H1 (cell line): ENCODE data around the gene MT4. TPM values are rescaled to one million over a fixed set of nuclear protein-coding genes. Genes with fewer than 3 reads are reported as not detected.

Experiments used
- CTCF ChIA-PET: fragments of 300-600 bp; sonication (Branson Sonifier 250); formaldehyde crosslinking; loops from one replicate; lab custom pipeline; 2021; ENCODE audit not compliant: partially characterized antibody; lab: Charles Lee
- POLR2A ChIA-PET: fragments of 300-600 bp; sonication (Branson Sonifier 250); formaldehyde crosslinking; loops from one replicate; lab custom pipeline; 2021; ENCODE audit warnings: inconsistent platforms; ENCODE audit not compliant: partially characterized antibody; lab: Charles Lee
- DNase-seq, 2 experiments: peaks; one replicate each; pipeline versions ENCODE4 v3.0.0 to v3.0.0-alpha.2; 2010 to 2022; ENCODE audit warnings: low spot score in 2 of 2, low read depth in 1 of 2, mixed read lengths in 1 of 2
- FAIRE-seq: peaks from 2 replicates; lab custom pipeline; 2011; peaks lifted over from hg19 to GRCh38; lab: Jason Lieb, UNC
- H2AFZ ChIP-seq: 2 replicates; pipeline ENCODE4 v1.8.1; 2012; ENCODE audit warnings: low read length, inconsistent platforms
- H2AK5ac ChIP-seq: 2 replicates; pipeline ENCODE4 v1.6.1; 2013; ENCODE audit warnings: low read depth, low read length
- H2BK120ac ChIP-seq: replicated peaks from 2 replicates; pipeline ENCODE3; 2013; ENCODE audit warnings: low read depth, low read length, inconsistent platforms
- H2BK12ac ChIP-seq: 2 replicates; pipeline ENCODE4 v1.6.1; 2013; ENCODE audit warnings: low read depth, low read length
- H2BK15ac ChIP-seq: 2 replicates; pipeline ENCODE4 v1.6.1; 2013; ENCODE audit warnings: low read length
- H2BK20ac ChIP-seq: 2 replicates; pipeline ENCODE4 v1.6.1; 2013; ENCODE audit warnings: low read length
- H2BK5ac ChIP-seq: 2 replicates; pipeline ENCODE4 v1.6.1; 2013; ENCODE audit warnings: low read depth, low read length
- H3K14ac ChIP-seq: 2 replicates; pipeline ENCODE4 v1.6.1; 2013; ENCODE audit warnings: inconsistent platforms; ENCODE audit not compliant: insufficient read length
- H3K18ac ChIP-seq: 2 replicates; pipeline ENCODE4 v1.6.1; 2013; ENCODE audit warnings: low read length; ENCODE audit errors: extremely low read depth
- H3K23ac ChIP-seq: 2 replicates; pipeline ENCODE4 v1.6.1; 2013; ENCODE audit warnings: inconsistent platforms; ENCODE audit not compliant: insufficient read length
- H3K23me2 ChIP-seq: 2 replicates; pipeline ENCODE4 v1.6.1; 2013; ENCODE audit warnings: low read depth, low read length
- H3K27ac ChIP-seq: 2 replicates; pipeline ENCODE4 v1.6.1; 2011; ENCODE audit warnings: low read depth, low read length, inconsistent platforms
- H3K27me3 ChIP-seq, 4 experiments: replicated peaks in 1 of 4; 1 replicate in 1 of 4; 2 replicates in 3 of 4; pipeline versions ENCODE4 v1.6.1 to v1.8.1; 2011 to 2013; ENCODE audit warnings: low read length in 3 of 4, mild to moderate bottlenecking in 3 of 4, inconsistent platforms in 2 of 4, mixed read lengths in 2 of 4, moderate library complexity in 1 of 4; ENCODE audit not compliant: control insufficient read depth in 3 of 4, insufficient read depth in 3 of 4; ENCODE audit errors: extremely low read depth in 1 of 4
- H3K36me3 ChIP-seq, 4 experiments: 2 replicates each; pipeline versions ENCODE4 v1.6.1 to v1.8.1; 2011 to 2013; ENCODE audit warnings: mild to moderate bottlenecking in 4 of 4, low read length in 3 of 4, moderate library complexity in 2 of 4, control low read depth in 1 of 4, inconsistent platforms in 1 of 4; ENCODE audit not compliant: insufficient read depth in 4 of 4, control insufficient read depth in 2 of 4
- H3K4ac ChIP-seq: replicated peaks from 2 replicates; pipeline ENCODE3; 2013; ENCODE audit warnings: low read length, low read depth, mixed read lengths, inconsistent platforms; ENCODE audit not compliant: insufficient read length
- H3K4me1 ChIP-seq, 4 experiments: replicated peaks in 1 of 4; 1 replicate in 1 of 4; 2 replicates in 3 of 4; pipeline versions ENCODE4 v1.6.1 to v1.8.1; 2011 to 2013; ENCODE audit warnings: low read length in 3 of 4, inconsistent platforms in 2 of 4, mixed read lengths in 1 of 4; ENCODE audit not compliant: insufficient read depth in 4 of 4, control insufficient read depth in 3 of 4
- H3K4me2 ChIP-seq, 2 experiments: 2 replicates each; pipeline versions ENCODE4 v1.6.1 to v1.8.1; 2011 to 2013; ENCODE audit warnings: low read depth in 2 of 2, low read length in 2 of 2, control low read depth in 1 of 2, inconsistent platforms in 1 of 2, mild to moderate bottlenecking in 1 of 2; ENCODE audit not compliant: insufficient read depth in 1 of 2
- H3K4me3 ChIP-seq, 4 experiments: fragments of 200-600, 300-600 bp in 1 of 4; sonication (generic), shearing (Covaris generic), sonication (Bioruptor Twin) in 1 of 4; 2 replicates each; pipeline versions ENCODE4 v1.5.1 to v1.8.1; 2011 to 2016; ENCODE audit warnings: low read length in 4 of 4, low read depth in 3 of 4, control low read depth in 2 of 4, inconsistent platforms in 2 of 4, mild to moderate bottlenecking in 2 of 4, mixed read lengths in 1 of 4, moderate library complexity in 1 of 4; ENCODE audit not compliant: insufficient read depth in 2 of 4; ENCODE audit errors: extremely low read depth in 1 of 4
- H3K56ac ChIP-seq: replicated peaks from 2 replicates; pipeline ENCODE3; 2013; ENCODE audit warnings: low read depth, mild to moderate bottlenecking, mixed read lengths, low read length, inconsistent platforms; ENCODE audit not compliant: insufficient read length
- H3K79me1 ChIP-seq: 2 replicates; pipeline ENCODE4 v1.6.1; 2013; ENCODE audit warnings: low read depth, low read length, control low read depth
- H3K79me2 ChIP-seq, 2 experiments: 2 replicates each; pipeline versions ENCODE4 v1.6.1 to v1.8.1; 2012 to 2013; ENCODE audit warnings: low read length in 2 of 2, mild to moderate bottlenecking in 2 of 2, inconsistent platforms in 1 of 2; ENCODE audit not compliant: insufficient read depth in 2 of 2, control insufficient read depth in 1 of 2
- H3K9ac ChIP-seq, 4 experiments: replicated peaks in 1 of 4; 1 replicate in 1 of 4; 2 replicates in 3 of 4; pipeline versions ENCODE4 v1.6.1 to v1.8.1; 2011 to 2013; ENCODE audit warnings: low read depth in 3 of 4, low read length in 3 of 4, control low read depth in 2 of 4, mild to moderate bottlenecking in 2 of 4, moderate library complexity in 2 of 4, inconsistent platforms in 1 of 4; ENCODE audit errors: extremely low read depth in 1 of 4
- H3K9me3 ChIP-seq, 2 experiments: 2 replicates each; pipeline versions ENCODE4 v1.6.1 to v1.8.1; 2012 to 2013; ENCODE audit warnings: mild to moderate bottlenecking in 2 of 2, moderate library complexity in 2 of 2, control low read depth in 1 of 2, inconsistent platforms in 1 of 2, low read depth in 1 of 2, low read length in 1 of 2, mixed read lengths in 1 of 2; ENCODE audit not compliant: insufficient read depth in 2 of 2
- H4K20me1 ChIP-seq, 2 experiments: replicated peaks in 1 of 2; 2 replicates each; pipeline versions ENCODE3 to v1.8.1; 2011 to 2013; ENCODE audit warnings: inconsistent platforms in 2 of 2, low read length in 2 of 2, mild to moderate bottlenecking in 1 of 2; ENCODE audit not compliant: insufficient read depth in 2 of 2, control insufficient read depth in 1 of 2
- H4K5ac ChIP-seq: 2 replicates; pipeline ENCODE4 v1.6.1; 2013; ENCODE audit warnings: low read length, low read depth, mixed read lengths, inconsistent platforms; ENCODE audit not compliant: insufficient read length
- H4K8ac ChIP-seq: 2 replicates; pipeline ENCODE4 v1.8.0; 2013; ENCODE audit warnings: mild to moderate bottlenecking, moderate library complexity, low read length, inconsistent platforms; ENCODE audit not compliant: insufficient read depth; ENCODE audit errors: extremely low read depth
- H4K91ac ChIP-seq: replicated peaks from 2 replicates; pipeline ENCODE3; 2013; ENCODE audit warnings: low read length, mixed read lengths, inconsistent platforms; ENCODE audit not compliant: insufficient read length
- CEBPB ChIP-seq: IDR thresholded peaks from 2 replicates; pipeline ENCODE4 v1.6.1; 2012; ENCODE audit warnings: low read depth, low read length
- EP300 ChIP-seq, 2 experiments: IDR thresholded peaks; 1 replicate in 1 of 2; 2 replicates in 1 of 2; pipeline ENCODE4 v1.6.1; 2011 to 2012; ENCODE audit warnings: low read depth in 2 of 2, low read length in 2 of 2, mild to moderate bottlenecking in 2 of 2, borderline replicate concordance in 1 of 2, inconsistent platforms in 1 of 2, moderate library complexity in 1 of 2
- JUN ChIP-seq: IDR thresholded peaks from 2 replicates; pipeline ENCODE4 v1.6.1; 2011; ENCODE audit warnings: low read depth, mild to moderate bottlenecking, improper control_type of control experiment, low read length
- JUND ChIP-seq: IDR thresholded peaks from 2 replicates; pipeline ENCODE4 v1.6.1; 2011; ENCODE audit warnings: mild to moderate bottlenecking, improper control_type of control experiment, low read length
- PHF8 ChIP-seq: fragments of 200-600 bp; sonication (generic); conservative IDR thresholded peaks from 2 replicates; pipeline ENCODE4 v1.7.1; 2012; ENCODE audit warnings: low read depth, mild to moderate bottlenecking, inconsistent platforms, low read length, moderate library complexity
- POLR2AphosphoS5 ChIP-seq: IDR thresholded peaks from 2 replicates; pipeline ENCODE4 v1.6.1; 2011; ENCODE audit warnings: low read depth, low read length
- RAD21 ChIP-seq, 2 experiments: IDR thresholded peaks in 1 of 2; conservative IDR thresholded peaks in 1 of 2; 2 replicates each; pipeline ENCODE4 v1.6.1; 2011; ENCODE audit warnings: low read depth in 2 of 2, low read length in 2 of 2, improper control_type of control experiment in 1 of 2, inconsistent platforms in 1 of 2, mild to moderate bottlenecking in 1 of 2, moderate library complexity in 1 of 2
- RFX5 ChIP-seq: IDR thresholded peaks from 2 replicates; pipeline ENCODE4 v1.6.1; 2011; ENCODE audit warnings: low read depth, low read length, improper control_type of control experiment, borderline replicate concordance
- SAP30 ChIP-seq: fragments of 300-600 bp; sonication (generic); IDR thresholded peaks from 2 replicates; pipeline ENCODE4 v1.7.1; 2012; ENCODE audit warnings: low read length, moderate library complexity, mild to moderate bottlenecking, inconsistent platforms; ENCODE audit not compliant: insufficient read depth, insufficient replicate concordance
- SP4 ChIP-seq: IDR thresholded peaks from 2 replicates; pipeline ENCODE4 v1.6.1; 2012; ENCODE audit warnings: low read length, inconsistent platforms
- TAF1 ChIP-seq: IDR thresholded peaks from 2 replicates; pipeline ENCODE4 v1.6.1; 2011; ENCODE audit warnings: mild to moderate bottlenecking, low read depth, low read length
- TBP ChIP-seq: IDR thresholded peaks from 2 replicates; pipeline ENCODE4 v1.6.1; 2011; ENCODE audit warnings: low read depth, low read length, improper control_type of control experiment
- TCF12 ChIP-seq: IDR thresholded peaks from 2 replicates; pipeline ENCODE4 v1.6.1; 2011; ENCODE audit warnings: low read depth, mild to moderate bottlenecking, low read length
- WGBS, 2 experiments: shearing (Covaris generic) in 1 of 2; methylation state at CpG; one replicate each; pipeline versions ENCODE4 v1.1.6 to v1.1.7; 2013 to 2015; ENCODE audit warnings: low lambda C conversion rate in 2 of 2, mixed read lengths in 2 of 2, inconsistent platforms in 1 of 2, low coverage in 1 of 2, missing lambda C conversion rate in 1 of 2; ENCODE audit not compliant: insufficient replicate concordance in 2 of 2, insufficient coverage in 1 of 2, insufficient read length in 1 of 2; ENCODE audit errors: extremely low coverage in 1 of 2, missing lambda C conversion rate in 1 of 2; 5-methylcytosine and 5-hydroxymethylcytosine counted together
- polyA plus RNA-seq, 7 experiments: library from polyadenylated mRNA; depleted of rRNA in 3 of 7; stranded (reverse) in 5 of 7; unstranded in 2 of 7; fragments of >200 nt in 5 of 7; fragments of 200-250 nt in 2 of 7; gene quantifications; 1 replicate in 5 of 7; 2 replicates in 1 of 7; 4 replicates in 1 of 7; pipeline versions ENCODE4 v1.2.1 to v1.2.3, GENCODE V29; 2011 to 2013; ENCODE audit warnings: missing spikeins in 2 of 7, mixed read lengths in 2 of 7
- total RNA-seq: library from RNA; stranded (reverse); fragmentation: NEBNext Ultra II Directional; extraction: Animal tissue kit (Norgen Biotek cat#: 25700); gene quantifications from 2 replicates; pipeline ENCODE4 v1.2.1, GENCODE V29; 2021

MT4 gene
- total and polyA plus RNA-seq, 2 of the 8 experiments (the other 6 are each of a cell fraction or from before 2014, with no cell fraction given) = not detected

DNA sequence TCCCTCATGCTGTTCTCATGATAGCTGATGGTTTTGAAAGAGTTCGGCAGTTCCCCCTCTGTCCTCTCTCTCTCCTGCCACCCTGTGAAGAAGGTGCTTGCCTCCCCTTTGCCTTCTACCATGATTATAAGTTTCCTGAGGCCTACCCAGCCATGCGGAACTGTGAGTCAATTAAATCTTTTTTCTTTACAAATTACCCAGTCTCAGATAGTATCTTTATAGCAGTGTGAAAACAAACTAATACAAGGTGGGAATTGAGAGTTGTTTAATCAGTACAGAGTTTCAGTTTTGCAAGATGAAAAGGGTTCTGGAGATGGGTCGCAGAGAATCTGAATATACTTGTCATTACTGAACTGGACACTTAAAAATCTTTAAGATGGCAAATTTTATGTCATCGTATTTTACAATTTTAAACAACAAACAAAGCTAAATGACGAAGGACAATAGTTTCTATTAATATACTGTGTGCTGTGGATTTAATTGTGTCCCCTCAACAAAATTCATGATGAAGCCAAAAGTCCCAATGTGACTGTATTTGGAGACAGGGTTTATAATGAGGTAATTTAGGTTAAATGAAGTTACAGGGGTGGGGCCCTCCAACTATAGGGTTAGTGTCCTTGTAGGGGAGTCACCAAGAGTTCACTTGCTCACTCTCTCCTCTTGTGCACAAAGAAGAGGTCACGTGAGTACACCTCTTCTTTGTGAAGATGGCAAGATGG is 28.9 kb downstream of the MT4 start:
- Histone ChIP-seq H4K5ac (no peak overlapping the region), H3K27ac (no peak overlapping the region), H2BK5ac (no peak overlapping the region), H3K14ac (no peak overlapping the region), H3K4me2 (no peak overlapping the region), H3K23me2 (peaks cover 8% of the 10 kb centered on the region; the same call in 1 of the 2 replicates), H3K4me1 (peaks cover 0 to 13% (median 4%) of the 10 kb centered on the region in 4 experiments; a peak in 5 of 7 replicates), H4K8ac (no peak overlapping the region), H3K79me1 (no peaks in the 10 kb centered on the region), H2BK120ac (no peak overlapping the region), H3K4ac (no peak overlapping the region), H3K36me3 (no peaks in the 10 kb centered on the region), H2BK15ac (no peak overlapping the region), H3K79me2 (no peaks in the 10 kb centered on the region), H2BK20ac (no peak overlapping the region), H4K20me1 (peaks cover 2 to 4% of the 10 kb centered on the region in 2 experiments), H3K9ac (no peak overlapping the region), H3K4me3 (no peak overlapping the region), H2BK12ac (no peak overlapping the region), H3K9me3 (no peaks in the 10 kb centered on the region), H2AFZ (no peak overlapping the region), H3K23ac (no peak overlapping the region), H3K56ac (no peak overlapping the region), H3K27me3 (peaks cover 17 to 34% (median 30%) of the 10 kb centered on the region in 4 experiments), H4K91ac (no peak overlapping the region), H3K18ac (no peak overlapping the region), H2AK5ac (no peak overlapping the region)
- CTCF ChIA-PET = interaction anchor here (3.3 kb wide), 1 partner anchor 11 kb away, joined by 25 read pairs; no protein-coding TSS in a partner anchor
- POLR2A ChIA-PET = interaction anchor here (1.4 kb wide), 1 partner anchor 82 kb away, joined by 3 read pairs; no protein-coding TSS in a partner anchor
- no peak for FAIRE-seq
- WGBS, 2 experiments = 79% methylated on average over 6 of the region's 6 CpGs; no CpG with 5 or more reads in 1 of the 2 experiments
- no peak for DNase-seq
- TF ChIP-seq PHF8 (no peak), SAP30 (no peak), POLR2AphosphoS5 (no peak), TBP (no peak), RFX5 (no peak), SP4 (no peak), RAD21 (IDR thresholded peaks at IDR 0.05 in 1 of 2, conservative IDR thresholded peaks at IDR 0.05 in 1 of 2; ENCODE audit: low read depth in 2 of 2, low read length in 2 of 2) (no peak), TAF1 (no peak), EP300 (IDR thresholded peaks at IDR 0.05; ENCODE audit: borderline replicate concordance in 1 of 2, low read depth in 2 of 2, low read length in 2 of 2) (no peak), TCF12 (no peak), JUND (no peak), JUN (no peak), CEBPB (no peak)
